GDM1 (cell line): ENCODE results near the gene ZNF248.

Experiments used
- DNase-seq: peaks from one replicate; lab custom pipeline; 2025; lab: John Stamatoyannopoulos, UW

Gene ZNF248

DNA sequence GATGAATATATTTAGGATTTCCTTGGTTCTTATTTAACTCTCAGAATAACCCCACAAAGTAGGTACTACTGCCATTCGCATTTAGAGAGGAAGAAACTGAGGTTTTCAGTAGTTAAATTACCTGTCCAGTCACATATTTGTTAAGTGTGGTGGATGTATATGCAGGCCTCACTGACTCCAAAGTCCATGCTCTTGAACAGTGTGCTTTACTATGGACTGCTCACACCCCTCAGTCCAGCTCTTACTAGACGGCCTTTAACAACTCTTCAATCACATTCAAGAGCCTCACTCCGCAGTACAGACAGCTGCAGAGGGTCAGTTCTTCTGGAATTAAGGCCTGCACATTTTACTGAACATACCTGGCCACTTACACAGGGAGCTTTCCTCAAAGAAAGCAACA, 36.2 kb downstream of the ZNF248 start:
- DNase-seq, result no peak

DNA sequence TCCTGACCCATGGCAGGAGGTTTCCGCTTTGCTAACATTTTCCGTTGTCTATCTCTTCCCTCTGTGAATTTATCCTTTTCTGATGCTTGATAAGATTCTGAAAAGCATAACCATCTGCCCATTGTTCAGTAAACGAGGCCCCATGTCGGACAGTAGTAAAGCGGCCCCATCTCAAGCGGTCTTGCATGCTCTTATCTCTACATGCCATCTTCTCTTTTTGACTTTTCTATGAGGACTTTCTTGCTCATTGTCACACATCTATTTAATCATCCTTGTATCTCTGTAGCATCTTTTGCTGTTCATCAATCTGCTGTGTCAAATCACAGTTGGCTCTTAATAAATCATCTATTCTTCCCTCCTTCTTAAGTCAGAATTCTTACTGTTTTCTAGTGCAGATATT, 37.6 kb downstream of the ZNF248 start:
- DNase-seq, result no peak

DNA sequence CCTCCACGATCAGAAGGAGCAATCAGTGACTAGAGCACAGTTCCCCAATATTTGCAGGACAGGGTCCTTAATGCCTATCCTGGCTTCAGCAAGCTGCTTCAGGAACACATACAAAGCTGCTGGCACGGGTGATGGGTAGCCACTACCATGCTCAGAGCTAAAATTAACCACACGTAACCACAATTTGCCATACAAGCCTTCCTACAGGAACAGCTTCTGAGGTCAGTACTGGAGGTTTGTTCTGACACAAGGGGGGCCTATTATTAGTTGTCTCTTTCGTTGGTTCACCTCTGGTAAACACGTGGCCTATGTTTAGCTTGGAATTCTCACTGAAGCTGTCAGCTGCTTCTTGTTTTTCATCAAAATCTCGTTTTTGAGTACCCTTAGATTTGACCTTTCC, 41.1 kb downstream of the ZNF248 start:
- DNase-seq, result no peak

DNA sequence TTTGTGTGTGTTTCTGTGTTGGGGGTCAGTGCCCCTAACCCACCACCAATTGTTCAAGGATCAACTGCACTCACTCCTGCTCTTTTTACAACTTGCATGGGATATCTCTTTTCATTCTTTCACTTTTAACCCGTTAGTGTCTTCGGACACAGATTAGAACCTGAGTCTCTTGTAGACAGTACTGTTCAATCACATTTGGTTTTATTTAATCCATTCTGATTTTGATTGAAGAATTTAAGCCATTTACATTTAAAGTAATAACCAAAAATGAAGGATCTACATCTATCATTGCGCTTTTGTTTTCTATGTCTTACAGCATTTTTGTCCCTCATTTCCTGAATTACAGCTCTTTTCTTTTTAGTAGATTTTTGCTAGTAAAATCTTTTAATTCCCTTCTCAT, 43.6 kb downstream of the ZNF248 start:
- no peak for DNase-seq

DNA sequence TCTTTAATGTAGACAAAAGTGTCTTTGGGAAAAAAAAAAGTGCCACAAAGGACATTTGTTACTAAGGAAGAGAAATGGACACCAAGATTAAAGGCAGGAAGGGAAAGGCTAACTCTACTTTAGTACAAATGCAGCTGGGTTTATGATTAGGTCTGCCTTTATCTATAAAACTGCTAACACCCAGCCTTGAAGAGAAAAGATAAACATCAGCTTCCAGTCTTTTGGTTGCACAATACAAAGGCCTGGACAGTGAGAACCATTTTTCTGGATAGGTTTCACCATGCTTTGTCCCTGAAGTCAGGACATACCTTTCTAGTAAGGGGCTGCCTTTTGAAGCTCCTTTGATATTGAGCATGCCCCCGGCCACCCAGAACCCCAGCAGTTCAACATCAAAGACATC, 45.1 kb downstream of the ZNF248 start:
- DNase-seq, result no peak

DNA sequence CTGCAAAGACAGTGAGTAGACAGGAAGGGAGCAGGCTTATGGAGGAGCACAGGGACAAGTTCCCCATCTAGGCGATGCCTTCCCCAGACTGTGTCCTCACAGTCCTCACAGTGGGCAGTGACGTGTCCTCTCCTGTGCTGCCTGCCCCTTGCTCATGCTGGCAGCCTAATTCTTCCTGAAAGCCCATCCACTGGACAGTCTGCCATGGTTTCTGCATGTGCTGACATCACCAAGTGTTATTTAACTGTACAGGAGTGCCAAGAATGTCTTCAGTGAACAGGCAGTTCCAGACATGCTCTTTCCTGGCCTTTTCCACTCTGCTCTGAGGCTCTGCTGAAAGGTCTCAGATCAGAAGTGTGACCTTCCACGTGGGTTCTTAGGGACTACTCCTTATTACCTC, 54.1 kb downstream of the ZNF248 start:
- no peak for DNase-seq

DNA sequence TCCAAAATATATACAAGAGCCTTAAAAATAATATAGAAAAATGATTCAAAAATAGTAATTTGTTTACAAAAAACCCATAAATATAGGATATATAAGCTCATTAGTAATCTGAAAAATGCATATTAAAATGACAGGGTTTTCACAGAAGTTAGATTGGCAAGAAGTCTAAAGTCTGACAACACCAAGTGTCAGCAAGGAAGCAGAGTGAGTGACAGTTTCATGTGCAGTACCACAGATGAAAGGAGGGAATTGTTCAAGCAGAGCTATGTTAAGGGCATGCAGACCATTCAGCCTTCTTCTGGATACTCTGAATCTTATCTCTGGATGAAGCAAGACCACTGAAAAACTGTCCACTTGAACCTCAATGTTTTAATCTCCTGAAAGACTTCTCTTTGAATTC, 55.9 kb downstream of the ZNF248 start:
- no peak for DNase-seq

DNA sequence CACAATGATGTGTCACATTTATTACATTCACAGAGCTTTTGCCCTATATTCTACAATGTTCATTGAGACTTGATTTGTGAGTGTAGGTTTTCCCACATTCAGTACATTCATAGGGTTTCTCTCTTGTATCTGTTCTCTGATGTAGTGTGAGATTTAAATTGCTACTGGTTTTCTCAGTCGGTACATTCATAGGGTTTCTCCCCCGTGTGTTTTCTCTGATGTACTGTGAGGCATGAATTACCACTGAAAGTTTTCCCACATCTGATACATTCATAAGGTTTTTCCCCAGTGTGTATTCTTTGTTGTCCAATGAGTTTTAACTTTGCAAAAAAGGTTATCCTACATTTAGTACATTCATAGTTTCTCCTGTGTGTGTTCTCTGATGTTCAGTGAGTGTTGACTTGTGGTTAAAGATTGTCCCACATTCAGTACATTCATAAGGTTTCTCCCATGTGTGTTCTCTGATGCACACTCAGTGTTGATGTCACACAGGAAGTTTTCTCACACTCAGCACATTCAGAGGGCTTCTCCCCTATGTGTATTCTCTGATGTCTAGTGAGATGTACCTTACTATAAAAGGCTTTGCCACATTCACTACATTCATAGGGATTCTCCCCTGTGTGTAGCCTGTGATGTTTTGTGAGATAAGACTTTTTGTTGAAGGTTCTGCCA, 63.0 kb downstream of the ZNF248 start:
- no peak for DNase-seq

DNA sequence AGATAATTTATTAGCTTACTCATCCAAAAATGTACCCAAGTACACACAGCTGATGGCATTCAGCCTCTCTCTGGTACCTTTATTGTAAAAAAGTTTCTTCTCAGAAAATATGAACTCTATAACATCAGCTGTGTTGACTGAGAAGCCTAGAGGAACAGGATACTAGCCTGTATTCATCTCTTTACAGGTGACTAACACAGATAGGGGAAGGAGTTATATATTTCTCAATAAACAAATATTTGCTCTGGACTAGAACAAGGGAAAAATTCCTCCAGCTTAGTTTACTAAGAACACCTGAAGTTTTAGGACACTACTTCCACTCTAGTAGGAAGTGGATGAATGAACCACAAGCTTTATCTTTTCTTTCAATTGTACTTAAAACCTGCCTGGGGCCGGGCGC, 67.8 kb downstream of the ZNF248 start:
- no peak for DNase-seq

DNA sequence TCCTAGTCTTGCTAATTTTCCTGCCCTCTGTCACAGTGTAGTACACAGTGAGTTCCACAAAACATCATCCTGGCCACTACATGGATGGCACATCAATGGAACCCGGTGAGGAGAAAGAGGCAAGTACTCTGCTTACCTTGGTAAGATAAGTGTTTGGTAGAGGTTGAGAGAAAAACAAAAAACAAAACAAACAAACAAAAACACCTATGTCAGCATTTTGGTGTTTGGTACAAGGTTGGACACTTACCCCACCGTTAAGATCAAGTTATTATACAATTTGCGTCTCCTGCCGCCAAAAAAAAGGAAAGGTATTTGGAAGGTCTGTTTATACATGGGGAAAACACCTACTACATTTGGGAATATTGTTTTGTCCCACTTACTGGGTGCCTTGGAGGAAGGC, 72.7 kb downstream of the ZNF248 start:
- no peak for DNase-seq

DNA sequence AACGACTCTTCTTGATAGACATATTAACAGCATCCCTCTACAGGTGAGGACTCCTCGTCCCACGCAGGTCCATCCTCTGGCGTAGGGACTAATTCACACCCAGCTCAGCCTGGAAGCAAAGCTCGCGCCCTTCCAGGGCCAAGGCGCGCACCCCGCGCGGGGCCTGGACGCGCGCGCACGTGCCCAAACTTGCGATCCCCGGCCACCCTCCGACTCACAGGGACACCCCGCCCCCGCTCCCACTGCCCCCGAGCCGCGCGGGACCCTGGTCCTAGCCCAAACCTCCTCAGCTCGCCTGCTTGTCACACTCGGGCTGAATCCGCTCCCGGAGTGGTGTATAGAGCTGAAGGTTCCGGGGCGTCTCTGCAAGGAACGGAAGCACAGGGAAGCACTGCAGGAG, 76.9 kb downstream of the ZNF248 start:
- DNase-seq, result no peak

DNA sequence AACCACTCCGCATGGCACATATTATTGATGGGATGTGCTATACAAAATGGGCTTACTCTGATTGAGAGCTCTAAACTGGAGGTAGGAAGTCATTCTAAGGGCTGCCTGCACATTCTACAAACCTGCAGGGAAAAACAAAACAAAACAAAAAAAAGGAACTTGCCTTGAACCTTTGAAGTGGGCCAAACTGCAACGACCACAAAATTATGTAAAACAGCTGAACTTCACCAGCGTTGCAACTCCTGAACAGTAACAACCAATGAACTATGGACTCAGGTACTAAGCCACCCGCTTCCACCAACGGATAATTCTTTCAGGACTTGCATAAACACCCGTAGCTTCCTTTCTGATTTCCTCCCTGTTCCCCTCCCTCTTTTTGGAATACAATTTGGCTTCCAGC, 80.4 kb downstream of the ZNF248 start:
- no peak for DNase-seq

DNA sequence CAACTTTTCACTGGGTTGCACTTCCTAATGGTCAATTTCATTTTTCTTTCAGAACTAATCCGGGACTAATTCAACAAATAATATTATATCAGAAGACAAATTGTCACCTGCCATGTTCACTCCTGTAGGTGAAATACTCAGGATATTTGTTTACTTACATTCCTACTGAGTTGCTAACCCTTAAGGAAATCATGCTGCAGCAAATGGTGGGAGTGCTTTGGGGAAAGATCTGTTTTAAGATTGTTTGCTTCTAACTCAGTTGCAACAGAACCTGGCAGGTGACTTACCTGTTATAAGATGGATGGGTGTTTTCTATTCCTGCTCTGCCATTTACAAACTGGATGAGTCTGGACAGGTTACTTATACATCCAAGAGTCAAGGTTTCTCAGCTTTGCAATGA, 81.8 kb downstream of the ZNF248 start:
- no peak for DNase-seq

DNA sequence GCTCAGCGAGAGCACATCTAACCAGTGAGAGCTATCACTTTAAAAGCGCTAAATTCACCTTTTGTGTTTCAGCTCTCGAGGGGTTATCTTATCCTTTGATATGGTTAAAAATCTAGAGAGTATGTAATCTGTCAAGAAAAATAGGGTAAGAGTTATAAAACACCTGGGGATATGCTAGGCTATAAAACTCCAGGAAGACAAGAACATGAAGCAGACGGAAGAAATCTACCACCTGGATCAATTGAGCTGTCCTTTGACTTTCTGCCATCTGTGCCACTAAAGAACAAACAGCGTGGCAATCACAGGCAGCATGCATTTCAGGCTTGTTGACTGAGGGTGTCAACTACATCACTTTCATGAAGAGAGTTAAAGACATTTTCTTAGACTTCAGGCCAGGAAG, 83.1 kb downstream of the ZNF248 start:
- no peak for DNase-seq

DNA sequence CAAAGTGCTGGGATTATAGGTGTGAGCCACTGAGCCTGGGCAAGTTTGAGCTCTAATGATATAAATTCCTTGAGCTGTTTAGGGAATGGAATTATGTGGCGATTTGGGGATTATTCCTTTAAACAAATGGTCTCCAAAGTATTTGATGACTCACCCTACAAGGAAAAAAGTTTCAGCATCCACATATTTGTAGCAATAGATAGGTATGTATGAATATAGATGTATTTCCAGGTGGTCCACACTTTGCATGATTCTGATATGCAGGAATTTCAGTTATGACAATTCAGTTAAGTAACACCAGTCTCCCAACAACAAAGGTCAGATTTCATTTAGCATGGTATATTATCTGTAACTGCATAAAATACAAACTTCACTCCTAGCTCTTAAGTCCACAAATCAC, 92.2 kb downstream of the ZNF248 start:
- no peak for DNase-seq

DNA sequence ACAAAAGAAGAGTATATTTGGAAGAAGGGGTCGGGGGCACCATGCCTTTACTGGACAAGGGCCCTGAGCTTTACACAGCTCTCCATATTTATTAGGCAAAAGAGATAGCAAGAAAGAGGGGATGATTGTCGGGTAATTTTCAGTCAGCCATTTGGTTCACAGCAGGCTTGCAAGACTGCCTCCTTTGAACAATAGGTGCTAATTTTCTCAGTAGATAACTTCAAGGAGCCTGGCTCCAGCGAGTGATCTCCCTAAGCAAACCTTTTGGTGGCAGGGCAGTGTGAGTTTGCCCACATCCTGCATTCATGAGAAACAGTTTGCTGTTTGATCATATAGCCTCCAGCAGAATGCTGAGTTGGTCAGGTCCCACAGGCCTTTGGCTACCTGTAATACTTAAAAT, 94.3 kb downstream of the ZNF248 start:
- DNase-seq, result no peak

DNA sequence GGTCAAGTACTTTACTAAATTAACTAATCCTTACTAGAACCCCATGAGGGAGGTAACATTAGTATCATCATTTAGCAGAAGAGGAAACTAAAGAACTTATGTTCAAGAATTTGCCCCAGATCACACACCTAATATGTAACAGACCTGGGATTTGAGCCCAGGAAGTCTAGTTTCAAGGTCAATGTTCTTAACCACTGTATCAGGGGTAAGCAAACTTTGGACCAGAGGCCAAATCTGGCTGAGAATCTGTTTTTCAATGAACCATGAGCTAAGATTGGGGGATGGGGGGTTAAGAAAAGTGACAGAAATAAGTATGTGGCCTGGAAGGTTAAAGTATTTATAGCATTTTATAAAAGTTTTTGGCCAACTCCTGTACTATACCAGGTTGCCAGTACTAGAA, 95.1 kb downstream of the ZNF248 start:
- DNase-seq, result no peak

DNA sequence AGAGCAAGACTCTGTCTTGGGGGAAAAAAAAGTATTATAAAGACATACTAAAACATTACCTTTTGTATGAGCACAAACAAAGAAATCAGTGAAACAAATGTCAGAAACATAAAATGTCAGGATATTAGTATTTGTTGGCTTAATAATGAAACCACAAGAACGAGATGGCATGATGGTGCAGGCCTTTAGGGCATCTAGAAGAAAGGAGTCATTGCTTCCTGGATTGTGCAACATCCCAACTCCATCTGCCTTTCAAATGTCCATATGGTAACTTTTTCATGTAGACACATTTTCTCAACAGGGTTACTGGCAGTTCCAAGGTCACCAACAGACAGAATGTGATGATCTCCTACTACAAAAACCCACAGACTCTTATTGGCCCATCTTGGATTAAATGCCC, 96.6 kb downstream of the ZNF248 start:
- DNase-seq, result no peak

DNA sequence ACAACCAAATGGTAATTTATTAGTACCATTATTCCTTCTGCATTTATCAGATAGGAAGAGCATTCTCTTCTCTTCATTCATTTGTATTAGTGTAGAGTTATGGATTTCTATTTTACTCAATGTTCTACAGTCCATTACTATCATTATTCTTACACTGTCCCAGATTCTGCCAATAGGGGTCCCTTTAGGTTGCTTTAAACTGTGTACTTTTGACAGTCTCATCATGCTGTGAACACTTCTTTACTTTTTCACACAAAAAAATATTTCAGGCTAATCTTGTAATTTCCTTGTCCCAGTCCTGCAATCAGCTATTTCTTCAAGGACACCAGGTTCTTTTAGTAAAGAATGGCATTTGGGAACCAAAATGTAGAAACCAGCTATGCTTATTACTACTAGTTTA, 99.3 kb downstream of the ZNF248 start:
- DNase-seq, result no peak

DNA sequence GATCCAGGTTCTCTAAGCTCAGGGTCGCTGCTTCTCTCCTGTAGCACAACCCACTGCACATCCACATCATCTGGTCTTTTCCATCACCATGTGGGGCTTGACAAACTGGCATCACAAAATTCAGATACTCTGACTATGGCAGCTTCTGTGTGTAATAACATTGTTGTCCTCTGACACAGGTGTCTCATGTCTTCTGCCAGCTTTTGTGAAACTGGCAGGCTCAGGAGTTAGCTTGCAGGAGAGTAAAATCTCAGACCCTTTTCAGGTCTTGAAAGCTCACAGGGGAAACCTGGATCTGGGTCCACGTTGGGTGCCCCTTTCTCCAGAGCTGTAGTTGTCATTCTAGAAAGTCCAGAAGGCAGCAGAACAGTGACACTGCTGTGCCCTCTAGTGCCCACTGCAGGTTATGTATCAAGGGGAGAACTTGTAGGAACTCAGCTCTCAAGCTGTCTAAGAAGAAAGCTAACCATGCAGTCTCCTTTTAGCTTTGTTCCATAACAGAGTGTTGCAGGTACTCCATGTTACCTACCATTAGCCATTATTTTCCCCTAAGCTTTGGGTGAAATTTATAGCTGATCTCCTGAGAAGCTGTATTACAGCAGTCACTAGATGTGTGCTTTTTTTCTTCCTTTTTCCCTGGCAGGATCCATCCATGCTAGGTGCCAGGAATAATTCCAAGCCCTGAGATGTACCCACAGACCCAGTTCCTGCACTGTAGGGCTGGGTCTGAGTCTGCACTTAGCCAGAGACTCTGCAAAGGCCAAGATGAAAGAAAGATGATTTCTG, 102.7 kb downstream of the ZNF248 start:
- DNase-seq, result peak; percentile 29

DNA sequence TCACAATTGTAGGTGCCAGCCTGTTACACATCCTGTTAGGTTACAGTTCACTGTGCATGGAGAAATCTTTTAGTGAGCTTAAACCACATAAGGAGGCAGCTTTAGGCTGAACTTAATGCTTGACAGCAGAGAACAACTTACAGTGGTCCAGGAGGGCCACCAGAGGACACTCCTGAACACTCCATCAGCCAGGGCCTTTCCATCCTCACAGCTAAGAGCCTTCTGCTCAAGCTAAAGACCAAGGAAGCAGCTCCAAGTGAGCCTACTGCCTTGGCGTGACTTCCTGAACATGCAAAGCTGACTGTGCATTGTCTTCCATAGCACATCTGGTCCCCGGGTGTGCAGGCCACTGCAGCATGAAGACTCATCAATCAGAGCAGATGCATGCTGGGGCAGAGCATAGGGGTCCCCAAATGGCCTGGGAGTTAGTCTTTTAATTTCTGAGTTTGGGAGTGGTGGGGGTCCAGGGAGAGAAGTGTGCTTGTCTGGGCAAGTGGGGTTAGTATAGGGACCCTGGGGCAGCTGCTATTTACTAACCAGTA, 105.0 kb downstream of the ZNF248 start:
- no peak for DNase-seq

DNA sequence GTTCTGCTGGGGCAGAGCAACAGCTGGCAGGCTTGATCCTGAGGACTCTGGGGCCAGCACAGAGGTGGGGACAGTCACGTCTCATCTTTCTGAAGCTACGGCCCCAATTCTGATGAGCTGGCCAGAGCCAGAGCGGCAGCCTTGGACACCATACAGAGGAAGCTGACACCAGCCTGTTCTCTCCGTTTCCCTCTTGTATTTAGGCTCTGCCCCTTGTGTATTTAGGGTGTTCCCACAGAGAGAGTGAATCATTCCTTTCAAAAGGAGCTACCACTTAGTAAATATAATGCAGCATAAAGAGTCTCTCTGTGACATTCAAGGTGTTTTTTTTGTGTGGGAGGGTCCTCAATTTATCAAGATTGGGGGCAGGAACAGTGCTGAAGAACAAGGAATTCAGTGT, 109.2 kb downstream of the ZNF248 start:
- DNase-seq, result no peak

DNA sequence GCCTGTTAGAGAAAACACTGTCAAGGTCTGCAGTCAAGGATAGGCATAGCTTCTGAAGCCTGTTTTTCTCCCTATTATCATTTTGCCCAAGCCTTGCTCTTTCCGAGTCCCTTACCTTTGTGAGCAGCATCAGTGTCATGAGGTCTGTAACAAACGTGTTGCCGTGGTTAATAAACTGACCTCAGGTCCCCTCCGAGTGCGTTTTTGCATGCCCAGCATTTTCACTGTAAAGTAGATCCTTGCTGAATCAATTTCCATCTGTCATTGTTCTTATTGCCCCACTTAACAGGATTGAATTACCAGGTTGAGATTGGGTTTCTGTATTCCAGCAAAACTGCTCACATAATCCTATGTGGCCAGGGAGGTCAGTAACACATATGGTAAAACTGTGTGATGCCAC, 110.3 kb downstream of the ZNF248 start:
- DNase-seq, result no peak

DNA sequence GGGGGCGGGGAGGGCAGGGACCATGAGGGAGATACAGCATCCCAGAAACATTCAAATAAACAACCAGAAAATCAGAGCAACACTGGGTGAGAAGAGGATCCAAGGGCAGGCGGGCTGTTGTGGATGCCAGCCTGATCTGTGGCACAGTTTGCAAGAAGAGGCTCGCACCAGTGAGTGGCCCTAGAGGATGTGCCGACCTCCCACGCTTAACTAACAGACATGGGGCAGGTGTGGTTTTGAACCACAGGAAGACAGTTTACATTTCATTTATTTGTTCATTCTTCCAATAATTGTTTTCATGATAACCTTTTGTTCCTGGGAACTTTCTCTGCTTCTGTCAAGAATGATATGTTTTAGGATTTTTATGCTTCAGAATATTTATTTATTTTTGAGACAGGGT, 115.6 kb downstream of the ZNF248 start:
- no peak for DNase-seq
